ENCODE data around the gene PLGRKT. TPM values are rescaled to one million over a fixed set of nuclear protein-coding genes. Genes with fewer than 3 reads are reported as not detected.

The PLGRKT gene
- total and polyA plus RNA-seq, 2 experiments from 2014 or later: 13.1 to 31.5 TPM

DNA sequence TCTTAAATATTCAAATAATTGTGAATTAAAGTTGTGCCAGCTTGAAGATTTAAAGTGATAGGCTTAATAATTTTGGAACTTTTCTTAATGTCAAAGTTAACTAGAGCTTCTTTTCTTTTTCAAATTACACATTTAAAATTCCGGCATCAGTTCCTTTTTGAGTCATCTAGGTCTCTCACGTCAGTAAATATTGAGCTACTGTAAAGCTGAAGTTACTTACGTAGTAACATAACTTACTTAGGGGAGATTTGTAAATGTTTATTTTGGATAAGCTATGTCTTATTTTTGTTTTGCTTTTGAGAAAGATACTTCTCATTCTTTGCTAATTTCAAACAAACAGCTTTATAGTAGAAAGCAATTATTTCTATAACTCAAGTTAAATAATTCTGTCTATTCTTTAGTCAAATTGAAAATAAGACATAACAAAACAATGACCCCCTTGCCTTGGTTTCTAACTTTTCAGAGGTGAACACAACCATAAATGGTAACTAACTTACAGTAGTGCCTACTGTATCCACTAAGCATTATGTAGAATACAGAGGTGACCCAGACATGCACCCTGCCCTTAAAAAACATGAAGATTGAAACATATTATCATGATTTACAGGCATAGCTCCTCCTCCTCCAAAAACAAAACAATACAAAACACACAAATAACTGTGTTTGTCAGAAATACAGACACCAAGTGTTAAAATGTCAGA is 42.4 kb upstream of the PLGRKT start:
- Histone ChIP-seq H3F3A (replicated peaks; ENCODE audit: low read depth) (no peaks in the 10 kb centered on the region), H3K36me3 (ENCODE audit: insufficient read depth) (0 out of 2 replicates have a peak, but pooled peaks cover 6% of the 10 kb centered on the region), H3K27me3 (ENCODE audit: insufficient read depth) (no peaks in the 10 kb centered on the region), H2AFZ (no peak overlapping the region), H4K20me1 (replicated peaks; ENCODE audit: insufficient read depth) (no peaks in the 10 kb centered on the region), H3K4me3 (no peak overlapping the region), H3K4me1 (ENCODE audit: insufficient read depth) (no peaks in the 10 kb centered on the region), H3K4me2 (no peak overlapping the region), H3K79me2 (replicated peaks; ENCODE audit: insufficient read depth) (no peaks in the 10 kb centered on the region), H3K9me2 (ENCODE audit: insufficient read depth) (0 out of 2 replicates have a peak, but pooled peaks cover 2% of the 10 kb centered on the region), H3K27ac (ENCODE audit: low read depth) (no peak overlapping the region)
- no peak overlapping the region for H3K27ac Mint-ChIP-seq
- ATAC-seq: no peak
- H3K9me3 Mint-ChIP-seq: peaks cover 25% of the 10 kb centered on the region
- peaks cover 2% of the 10 kb centered on the region; the same call in 1 of the 3 replicates for H3K36me3 Mint-ChIP-seq (ENCODE audit: low read depth)
- TF ChIP-seq EZH2 (IDR thresholded peaks at IDR 0.05; ENCODE audit: low read depth, unreplicated experiment) (no peak), JUNB (IDR thresholded peaks at IDR 0.05; ENCODE audit: unreplicated experiment) (no peak), EZH2phosphoT487 (IDR thresholded peaks at IDR 0.05; ENCODE audit: unreplicated experiment) (no peak), ZNF331 (CRISPR knock-in tag; IDR thresholded peaks at IDR 0.05; ENCODE audit: low read depth) (no peak), POLR2AphosphoS5 (IDR thresholded peaks at IDR 0.05; ENCODE audit: low read depth) (no peak), STAT1 (IDR thresholded peaks at IDR 0.05; ENCODE audit: unreplicated experiment) (no peak), NANOG (IDR thresholded peaks at IDR 0.05; ENCODE audit: borderline replicate concordance) (no peak)
- TF ChIP-seq, protein P1, sequence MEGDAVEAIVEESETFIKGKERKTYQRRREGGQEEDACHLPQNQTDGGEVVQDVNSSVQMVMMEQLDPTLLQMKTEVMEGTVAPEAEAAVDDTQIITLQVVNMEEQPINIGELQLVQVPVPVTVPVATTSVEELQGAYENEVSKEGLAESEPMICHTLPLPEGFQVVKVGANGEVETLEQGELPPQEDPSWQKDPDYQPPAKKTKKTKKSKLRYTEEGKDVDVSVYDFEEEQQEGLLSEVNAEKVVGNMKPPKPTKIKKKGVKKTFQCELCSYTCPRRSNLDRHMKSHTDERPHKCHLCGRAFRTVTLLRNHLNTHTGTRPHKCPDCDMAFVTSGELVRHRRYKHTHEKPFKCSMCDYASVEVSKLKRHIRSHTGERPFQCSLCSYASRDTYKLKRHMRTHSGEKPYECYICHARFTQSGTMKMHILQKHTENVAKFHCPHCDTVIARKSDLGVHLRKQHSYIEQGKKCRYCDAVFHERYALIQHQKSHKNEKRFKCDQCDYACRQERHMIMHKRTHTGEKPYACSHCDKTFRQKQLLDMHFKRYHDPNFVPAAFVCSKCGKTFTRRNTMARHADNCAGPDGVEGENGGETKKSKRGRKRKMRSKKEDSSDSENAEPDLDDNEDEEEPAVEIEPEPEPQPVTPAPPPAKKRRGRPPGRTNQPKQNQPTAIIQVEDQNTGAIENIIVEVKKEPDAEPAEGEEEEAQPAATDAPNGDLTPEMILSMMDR (conservative IDR thresholded peaks at IDR 0.05; ENCODE audit: low read depth in 2 of 2): no peak
- TF ChIP-seq, protein P2, sequence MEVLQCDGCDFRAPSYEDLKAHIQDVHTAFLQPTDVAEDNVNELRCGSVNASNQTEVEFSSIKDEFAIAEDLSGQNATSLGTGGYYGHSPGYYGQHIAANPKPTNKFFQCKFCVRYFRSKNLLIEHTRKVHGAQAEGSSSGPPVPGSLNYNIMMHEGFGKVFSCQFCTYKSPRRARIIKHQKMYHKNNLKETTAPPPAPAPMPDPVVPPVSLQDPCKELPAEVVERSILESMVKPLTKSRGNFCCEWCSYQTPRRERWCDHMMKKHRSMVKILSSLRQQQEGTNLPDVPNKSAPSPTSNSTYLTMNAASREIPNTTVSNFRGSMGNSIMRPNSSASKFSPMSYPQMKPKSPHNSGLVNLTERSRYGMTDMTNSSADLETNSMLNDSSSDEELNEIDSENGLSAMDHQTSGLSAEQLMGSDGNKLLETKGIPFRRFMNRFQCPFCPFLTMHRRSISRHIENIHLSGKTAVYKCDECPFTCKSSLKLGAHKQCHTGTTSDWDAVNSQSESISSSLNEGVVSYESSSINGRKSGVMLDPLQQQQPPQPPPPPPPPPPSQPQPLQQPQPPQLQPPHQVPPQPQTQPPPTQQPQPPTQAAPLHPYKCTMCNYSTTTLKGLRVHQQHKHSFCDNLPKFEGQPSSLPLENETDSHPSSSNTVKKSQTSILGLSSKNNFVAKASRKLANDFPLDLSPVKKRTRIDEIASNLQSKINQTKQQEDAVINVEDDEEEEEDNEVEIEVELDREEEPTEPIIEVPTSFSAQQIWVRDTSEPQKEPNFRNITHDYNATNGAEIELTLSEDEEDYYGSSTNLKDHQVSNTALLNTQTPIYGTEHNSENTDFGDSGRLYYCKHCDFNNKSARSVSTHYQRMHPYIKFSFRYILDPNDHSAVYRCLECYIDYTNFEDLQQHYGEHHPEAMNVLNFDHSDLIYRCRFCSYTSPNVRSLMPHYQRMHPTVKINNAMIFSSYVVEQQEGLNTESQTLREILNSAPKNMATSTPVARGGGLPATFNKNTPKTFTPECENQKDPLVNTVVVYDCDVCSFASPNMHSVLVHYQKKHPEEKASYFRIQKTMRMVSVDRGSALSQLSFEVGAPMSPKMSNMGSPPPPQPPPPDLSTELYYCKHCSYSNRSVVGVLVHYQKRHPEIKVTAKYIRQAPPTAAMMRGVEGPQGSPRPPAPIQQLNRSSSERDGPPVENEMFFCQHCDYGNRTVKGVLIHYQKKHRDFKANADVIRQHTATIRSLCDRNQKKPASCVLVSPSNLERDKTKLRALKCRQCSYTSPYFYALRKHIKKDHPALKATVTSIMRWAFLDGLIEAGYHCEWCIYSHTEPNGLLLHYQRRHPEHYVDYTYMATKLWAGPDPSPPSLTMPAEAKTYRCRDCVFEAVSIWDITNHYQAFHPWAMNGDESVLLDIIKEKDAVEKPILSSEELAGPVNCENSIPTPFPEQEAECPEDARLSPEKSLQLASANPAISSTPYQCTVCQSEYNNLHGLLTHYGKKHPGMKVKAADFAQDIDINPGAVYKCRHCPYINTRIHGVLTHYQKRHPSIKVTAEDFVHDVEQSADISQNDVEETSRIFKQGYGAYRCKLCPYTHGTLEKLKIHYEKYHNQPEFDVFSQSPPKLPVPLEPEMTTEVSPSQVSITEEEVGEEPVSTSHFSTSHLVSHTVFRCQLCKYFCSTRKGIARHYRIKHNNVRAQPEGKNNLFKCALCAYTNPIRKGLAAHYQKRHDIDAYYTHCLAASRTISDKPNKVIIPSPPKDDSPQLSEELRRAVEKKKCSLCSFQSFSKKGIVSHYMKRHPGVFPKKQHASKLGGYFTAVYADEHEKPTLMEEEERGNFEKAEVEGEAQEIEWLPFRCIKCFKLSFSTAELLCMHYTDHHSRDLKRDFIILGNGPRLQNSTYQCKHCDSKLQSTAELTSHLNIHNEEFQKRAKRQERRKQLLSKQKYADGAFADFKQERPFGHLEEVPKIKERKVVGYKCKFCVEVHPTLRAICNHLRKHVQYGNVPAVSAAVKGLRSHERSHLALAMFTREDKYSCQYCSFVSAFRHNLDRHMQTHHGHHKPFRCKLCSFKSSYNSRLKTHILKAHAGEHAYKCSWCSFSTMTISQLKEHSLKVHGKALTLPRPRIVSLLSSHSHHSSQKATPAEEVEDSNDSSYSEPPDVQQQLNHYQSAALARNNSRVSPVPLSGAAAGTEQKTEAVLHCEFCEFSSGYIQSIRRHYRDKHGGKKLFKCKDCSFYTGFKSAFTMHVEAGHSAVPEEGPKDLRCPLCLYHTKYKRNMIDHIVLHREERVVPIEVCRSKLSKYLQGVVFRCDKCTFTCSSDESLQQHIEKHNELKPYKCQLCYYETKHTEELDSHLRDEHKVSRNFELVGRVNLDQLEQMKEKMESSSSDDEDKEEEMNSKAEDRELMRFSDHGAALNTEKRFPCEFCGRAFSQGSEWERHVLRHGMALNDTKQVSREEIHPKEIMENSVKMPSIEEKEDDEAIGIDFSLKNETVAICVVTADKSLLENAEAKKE (CRISPR knock-in tag; IDR thresholded peaks at IDR 0.05): no peak
- no peak for DNase-seq (ENCODE audit: low spot score)
- peaks cover 5% of the 10 kb centered on the region; the same call in 1 of the 3 replicates for H3K4me1 Mint-ChIP-seq
- no peak overlapping the region for H3K4me3 Mint-ChIP-seq
- H3K27me3 Mint-ChIP-seq (ENCODE audit: insufficient read depth, low read depth, poor library complexity): peaks cover 2% of the 10 kb centered on the region
